ENCODE results near the gene PRKG1. TPM values are rescaled to one million over a fixed set of nuclear protein-coding genes. Genes with fewer than 3 reads are reported as not detected.

PRKG1 gene
- total and polyA plus RNA-seq, 2 of the 4 experiments (the other 2 are of a cell fraction) = 3.5 to 18.3 TPM

DNA sequence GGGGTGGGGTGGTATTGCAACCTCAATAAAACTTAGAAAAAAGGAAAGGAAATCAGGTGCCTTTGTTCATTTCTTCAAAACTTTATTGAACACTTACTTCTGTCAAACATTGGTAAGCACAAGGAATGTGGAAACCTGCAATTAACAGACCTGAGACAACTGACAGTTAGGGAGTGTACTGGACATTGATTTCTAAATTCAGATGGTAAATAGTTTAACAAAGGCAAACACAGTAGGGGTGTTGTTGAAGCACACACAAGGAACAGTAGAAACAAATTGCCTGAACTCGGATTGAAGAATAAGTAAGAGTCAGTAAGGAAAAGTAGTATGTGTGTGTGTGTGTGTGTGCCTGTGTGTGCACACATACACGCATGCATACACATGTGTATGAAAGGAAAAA lies 516.5 kb downstream of the PRKG1 start:
- Histone ChIP-seq H3K9me1 (ENCODE audit: insufficient read depth, low read length) (no peaks in the 10 kb centered on the region), H3K23ac (ENCODE audit: low read depth, low read length) (no peak overlapping the region), H3K4me3 (ENCODE audit: insufficient read depth, low read depth, low read length) (no peak overlapping the region), H3K4me2 (ENCODE audit: low read depth, low read length) (no peak overlapping the region), H2BK120ac (ENCODE audit: low read depth, low read length) (no peak overlapping the region), H3K4ac (ENCODE audit: low read depth, low read length) (no peak overlapping the region), H3K4me1 (ENCODE audit: control insufficient read depth, insufficient read depth, low read length) (no peaks in the 10 kb centered on the region), H2BK5ac (ENCODE audit: low read depth, low read length, poor library complexity, severe bottlenecking) (no peak overlapping the region), H2AK5ac (ENCODE audit: low read depth, low read length) (no peak overlapping the region), H4K20me1 (ENCODE audit: insufficient read depth, low read length) (no peaks in the 10 kb centered on the region), H2BK15ac (ENCODE audit: low read depth, low read length) (no peak overlapping the region), H3K9ac (ENCODE audit: low read depth, low read length) (no peak overlapping the region), H3K36me3 (ENCODE audit: control insufficient read depth, insufficient read depth, low read length) (no peaks in the 10 kb centered on the region), H3K18ac (ENCODE audit: low read depth, low read length) (no peak overlapping the region), H3K27me3 (ENCODE audit: control insufficient read depth, insufficient read depth, low read length) (no peaks in the 10 kb centered on the region), H4K8ac (ENCODE audit: low read depth in 2 of 2, low read length in 2 of 2) (no peak overlapping the region), H3K56ac (ENCODE audit: extremely low read depth, insufficient read depth, low read length) (no peak overlapping the region), H3K14ac (replicated peaks; ENCODE audit: low read depth, low read length) (no peak overlapping the region), H4K91ac (ENCODE audit: insufficient read depth, low read depth, low read length) (no peak overlapping the region), H2BK20ac (ENCODE audit: low read depth, low read length) (no peak overlapping the region), H3K9me3 (ENCODE audit: control insufficient read depth, insufficient read depth, low read length) (no peaks in the 10 kb centered on the region), H4K5ac (ENCODE audit: low read depth, low read length) (no peak overlapping the region), H3K79me1 (ENCODE audit: low read depth in 1 of 2, low read length in 2 of 2) (no peaks in the 10 kb centered on the region; a peak in 1 of 4 replicates), H2AK9ac (replicated peaks; ENCODE audit: low read depth, low read length, poor library complexity) (no peak overlapping the region), H2AFZ (replicated peaks; ENCODE audit: low read length, poor library complexity) (no peak overlapping the region), H3K27ac (ENCODE audit: insufficient read depth, low read length) (no peak overlapping the region)
- no peak for ATAC-seq (ENCODE audit: low read depth)
- DNase-seq = no peak
- WGBS, 2 experiments (ENCODE audit: extremely low coverage in 2 of 2, insufficient read length in 1 of 2) = no CpG with 5 or more reads among the region's 2 CpGs
- intact Hi-C loops (cut with micrococcal nuclease) = no loop called here
- CTCF ChIA-PET = no interaction called here
- dilution Hi-C loops (cut with HindIII; ENCODE audit: low sequenced_read_pairs, unreplicated experiment) = no loop called here
- TF ChIP-seq SMC3 (IDR thresholded peaks at IDR 0.05; ENCODE audit: low read depth, low read length) (no peak), ELK1 (IDR thresholded peaks at IDR 0.05; ENCODE audit: borderline replicate concordance, low read depth, low read length) (no peak), NFE2L2 (IDR thresholded peaks at IDR 0.05; ENCODE audit: low read depth, low read length) (no peak), RAD21 (IDR thresholded peaks at IDR 0.05; ENCODE audit: low read length) (no peak), FOS (IDR thresholded peaks at IDR 0.05; ENCODE audit: low read depth, low read length) (no peak), CHD1 (IDR thresholded peaks at IDR 0.05; ENCODE audit: low read depth, low read length) (no peak), CTCF (conservative IDR thresholded peaks at IDR 0.05; ENCODE audit: low read depth, low read length) (no peak), RCOR1 (IDR thresholded peaks at IDR 0.05; ENCODE audit: insufficient replicate concordance, low read length) (no peak), CEBPB (IDR thresholded peaks at IDR 0.05; ENCODE audit: low read depth, low read length) (no peak), MAZ (IDR thresholded peaks at IDR 0.05; ENCODE audit: borderline replicate concordance, low read depth, low read length) (no peak), RFX5 (IDR thresholded peaks at IDR 0.05; ENCODE audit: low read depth, low read length) (no peak), BHLHE40 (IDR thresholded peaks at IDR 0.05; ENCODE audit: low read depth, low read length) (no peak), MAFK (IDR thresholded peaks at IDR 0.05; ENCODE audit: low read depth, low read length) (no peak), MXI1 (IDR thresholded peaks at IDR 0.05; ENCODE audit: borderline replicate concordance, low read depth, low read length) (no peak)
- TF ChIP-seq, protein P1, sequence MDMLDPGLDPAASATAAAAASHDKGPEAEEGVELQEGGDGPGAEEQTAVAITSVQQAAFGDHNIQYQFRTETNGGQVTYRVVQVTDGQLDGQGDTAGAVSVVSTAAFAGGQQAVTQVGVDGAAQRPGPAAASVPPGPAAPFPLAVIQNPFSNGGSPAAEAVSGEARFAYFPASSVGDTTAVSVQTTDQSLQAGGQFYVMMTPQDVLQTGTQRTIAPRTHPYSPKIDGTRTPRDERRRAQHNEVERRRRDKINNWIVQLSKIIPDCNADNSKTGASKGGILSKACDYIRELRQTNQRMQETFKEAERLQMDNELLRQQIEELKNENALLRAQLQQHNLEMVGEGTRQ (IDR thresholded peaks at IDR 0.05; ENCODE audit: low read depth, low read length) = no peak
- POLR2A ChIA-PET (ENCODE audit: unreplicated experiment) = no interaction called here
- BruUV-seq (replicated peaks) = no TSS peak
- in situ Hi-C loops (cut with MboI; ENCODE audit: low sequenced_read_pairs) = no loop called here
